Loucy (cell line): ENCODE results near the gene LRRTM4.

ENCODE experiments used
- H2AFZ ChIP-seq: fragments of 200-600 bp; sonication (generic); 2 replicates; pipeline ENCODE4 v1.6.0; 2016; ENCODE audit warnings: antibody characterized with exemption, mild to moderate bottlenecking, low read length, moderate library complexity
- H3F3A ChIP-seq: fragments of 200-600 bp; 2 replicates; pipeline ENCODE4 v1.6.0; 2016; ENCODE audit warnings: antibody characterized with exemption, low read depth, mild to moderate bottlenecking
- H3K27me3 ChIP-seq: fragments of 200-600 bp; sonication (generic); 2 replicates; pipeline ENCODE4 v1.6.1; 2014; ENCODE audit warnings: low read length, mild to moderate bottlenecking; ENCODE audit not compliant: insufficient read depth, poor library complexity, severe bottlenecking
- H3K36me3 ChIP-seq: fragments of 200-600 bp; sonication (generic); 2 replicates; pipeline ENCODE4 v1.6.1; 2016; ENCODE audit warnings: low read length; ENCODE audit not compliant: insufficient read depth
- H3K4me1 ChIP-seq: fragments of 200-600 bp; sonication (generic); 2 replicates; pipeline ENCODE4 v1.5.1; 2014; ENCODE audit warnings: low read length, mild to moderate bottlenecking; ENCODE audit not compliant: insufficient read depth, poor library complexity, severe bottlenecking
- H3K4me2 ChIP-seq: fragments of 200-600 bp; sonication (generic); 2 replicates; pipeline ENCODE4 v1.6.0; 2014; ENCODE audit warnings: antibody characterized with exemption, low read length, low read depth, mild to moderate bottlenecking; ENCODE audit not compliant: poor library complexity, severe bottlenecking
- H3K4me3 ChIP-seq: fragments of 200-600 bp; sonication (generic); 2 replicates; pipeline ENCODE4 v1.5.1; 2014; ENCODE audit warnings: low read length, mild to moderate bottlenecking, mixed read lengths; ENCODE audit not compliant: poor library complexity, severe bottlenecking
- H3K79me2 ChIP-seq: fragments of 200-600 bp; sonication (generic); 2 replicates; pipeline ENCODE4 v1.6.1; 2014; ENCODE audit warnings: low read length; ENCODE audit not compliant: insufficient read depth
- H3K9ac ChIP-seq: fragments of 200-600 bp; sonication (generic); 2 replicates; pipeline ENCODE4 v1.6.0; 2014; ENCODE audit warnings: mild to moderate bottlenecking, low read depth, low read length, moderate library complexity; ENCODE audit not compliant: poor library complexity, severe bottlenecking
- H3K9me2 ChIP-seq: fragments of 200-600 bp; sonication (generic); replicated peaks from 2 replicates; pipeline ENCODE4 v1.6.1; 2016; ENCODE audit warnings: low read depth, low read length, mixed read lengths
- H3K9me3 ChIP-seq: fragments of 200-600 bp; sonication (generic); 2 replicates; pipeline ENCODE4 v1.6.1; 2014; ENCODE audit warnings: mild to moderate bottlenecking, antibody characterized with exemption, low read length, low read depth; ENCODE audit not compliant: insufficient read depth
- H4K20me1 ChIP-seq: fragments of 200-600 bp; sonication (generic); 2 replicates; pipeline ENCODE4 v1.6.0; 2014; ENCODE audit warnings: antibody characterized with exemption, low read length, mild to moderate bottlenecking; ENCODE audit not compliant: insufficient read depth, poor library complexity, severe bottlenecking
- EZH2phosphoT487 ChIP-seq: fragments of 200-600 bp; IDR thresholded peaks from 2 replicates; pipeline ENCODE4 v1.6.1; 2018; ENCODE audit warnings: antibody characterized with exemption, mild to moderate bottlenecking, moderate library complexity, borderline replicate concordance
- TF ChIP-seq, protein P1 (sequence below): fragments of 200-600 bp; sonication (generic); conservative IDR thresholded peaks from 2 replicates; pipeline ENCODE4 v1.5.1; 2014; ENCODE audit warnings: mild to moderate bottlenecking, antibody characterized with exemption, low read length

LRRTM4 gene

GRCh38 chr2:76938153-76938552, 584.0 kb downstream of the LRRTM4 start:
- no peak for TF ChIP-seq EZH2phosphoT487
- TF ChIP-seq, protein P1, sequence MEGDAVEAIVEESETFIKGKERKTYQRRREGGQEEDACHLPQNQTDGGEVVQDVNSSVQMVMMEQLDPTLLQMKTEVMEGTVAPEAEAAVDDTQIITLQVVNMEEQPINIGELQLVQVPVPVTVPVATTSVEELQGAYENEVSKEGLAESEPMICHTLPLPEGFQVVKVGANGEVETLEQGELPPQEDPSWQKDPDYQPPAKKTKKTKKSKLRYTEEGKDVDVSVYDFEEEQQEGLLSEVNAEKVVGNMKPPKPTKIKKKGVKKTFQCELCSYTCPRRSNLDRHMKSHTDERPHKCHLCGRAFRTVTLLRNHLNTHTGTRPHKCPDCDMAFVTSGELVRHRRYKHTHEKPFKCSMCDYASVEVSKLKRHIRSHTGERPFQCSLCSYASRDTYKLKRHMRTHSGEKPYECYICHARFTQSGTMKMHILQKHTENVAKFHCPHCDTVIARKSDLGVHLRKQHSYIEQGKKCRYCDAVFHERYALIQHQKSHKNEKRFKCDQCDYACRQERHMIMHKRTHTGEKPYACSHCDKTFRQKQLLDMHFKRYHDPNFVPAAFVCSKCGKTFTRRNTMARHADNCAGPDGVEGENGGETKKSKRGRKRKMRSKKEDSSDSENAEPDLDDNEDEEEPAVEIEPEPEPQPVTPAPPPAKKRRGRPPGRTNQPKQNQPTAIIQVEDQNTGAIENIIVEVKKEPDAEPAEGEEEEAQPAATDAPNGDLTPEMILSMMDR = no peak
- Histone ChIP-seq H3K36me3 (no peaks in the 10 kb centered on the region), H3K9ac (no peak overlapping the region), H2AFZ (no peak overlapping the region), H4K20me1 (no peaks in the 10 kb centered on the region), H3K4me2 (no peak overlapping the region), H3K79me2 (no peaks in the 10 kb centered on the region), H3F3A (no peaks in the 10 kb centered on the region), H3K4me3 (no peak overlapping the region), H3K4me1 (no peaks in the 10 kb centered on the region), H3K27me3 (no peaks in the 10 kb centered on the region), H3K9me2 (no peaks in the 10 kb centered on the region), H3K9me3 (no peaks in the 10 kb centered on the region)

DNA sequence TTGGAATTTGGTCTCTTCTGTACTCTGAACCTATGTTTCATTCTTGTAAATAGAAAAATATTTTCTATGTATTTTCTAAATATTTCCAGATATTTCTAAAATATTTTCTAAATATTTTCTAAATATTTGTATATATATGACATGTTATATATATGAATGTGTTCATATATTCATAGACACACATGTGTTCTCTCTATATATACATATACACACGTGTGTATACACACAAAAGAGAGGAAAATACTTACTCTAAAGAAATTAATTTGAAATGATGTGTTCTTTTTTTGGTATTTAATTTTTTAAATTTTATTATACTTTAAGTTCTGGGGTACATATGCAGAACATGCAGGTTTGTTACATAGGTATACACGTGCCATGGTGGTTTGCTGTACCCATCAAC, 589.6 kb downstream of the LRRTM4 start:
- H3K4me1 ChIP-seq = no peaks in the 10 kb centered on the region
- H3K36me3 ChIP-seq = no peaks in the 10 kb centered on the region
- TF ChIP-seq, protein P1 = no peak
- TF ChIP-seq EZH2phosphoT487 = no peak
- H3K4me3 ChIP-seq = no peak overlapping the region
- no peaks in the 10 kb centered on the region for H3K9me2 ChIP-seq
- no peaks in the 10 kb centered on the region for H3K9me3 ChIP-seq
- H3F3A ChIP-seq = no peaks in the 10 kb centered on the region
- H4K20me1 ChIP-seq = no peaks in the 10 kb centered on the region
- H2AFZ ChIP-seq = no peak overlapping the region
- H3K27me3 ChIP-seq = no peaks in the 10 kb centered on the region
- no peak overlapping the region for H3K4me2 ChIP-seq
- H3K9ac ChIP-seq = no peak overlapping the region
- no peaks in the 10 kb centered on the region for H3K79me2 ChIP-seq

DNA sequence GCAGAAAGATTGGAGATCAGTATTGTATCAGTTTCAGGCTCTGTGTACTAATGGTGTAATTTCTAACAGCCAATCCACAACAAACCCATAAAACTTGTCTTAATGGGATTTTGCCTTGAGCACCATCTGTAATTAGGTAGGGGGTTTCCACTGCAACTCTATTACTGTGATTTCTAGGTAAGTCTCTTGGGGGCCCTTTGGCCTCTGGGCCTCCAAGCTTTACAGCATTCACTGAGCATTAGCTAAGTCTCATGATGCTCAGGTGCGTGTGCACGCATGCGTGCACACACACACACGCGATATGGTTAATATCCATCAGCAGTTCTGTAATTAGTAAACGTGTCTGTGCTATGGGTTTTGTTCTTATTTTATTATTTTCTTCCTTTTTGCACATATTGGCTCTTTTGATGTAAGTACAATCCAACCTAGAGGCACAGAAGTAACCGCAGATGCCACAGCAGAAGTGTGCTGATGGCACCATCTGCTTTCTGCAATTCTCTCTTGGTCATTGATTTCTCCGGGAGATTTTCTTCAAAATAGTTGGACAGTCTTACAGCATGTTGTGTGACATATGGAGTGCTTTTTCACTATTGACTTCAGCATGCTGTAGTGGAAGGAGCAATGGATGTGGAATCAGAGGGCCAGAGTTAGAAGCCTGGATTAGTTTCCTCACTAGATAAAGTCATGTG, 592.0 kb downstream of the LRRTM4 start:
- no peaks in the 10 kb centered on the region for H3K27me3 ChIP-seq
- TF ChIP-seq EZH2phosphoT487 = no peak
- TF ChIP-seq, protein P1 = no peak
- no peak overlapping the region for H3K4me3 ChIP-seq
- H4K20me1 ChIP-seq = no peaks in the 10 kb centered on the region
- no peaks in the 10 kb centered on the region for H3K9me2 ChIP-seq
- H3K4me2 ChIP-seq = no peak overlapping the region
- H3K36me3 ChIP-seq = no peaks in the 10 kb centered on the region
- no peak overlapping the region for H2AFZ ChIP-seq
- no peaks in the 10 kb centered on the region for H3F3A ChIP-seq
- H3K9ac ChIP-seq = no peak overlapping the region
- no peaks in the 10 kb centered on the region for H3K9me3 ChIP-seq
- H3K4me1 ChIP-seq = no peaks in the 10 kb centered on the region
- H3K79me2 ChIP-seq = no peaks in the 10 kb centered on the region
